ENCODE measurements around the gene CEP97.

Gene CEP97

DNA sequence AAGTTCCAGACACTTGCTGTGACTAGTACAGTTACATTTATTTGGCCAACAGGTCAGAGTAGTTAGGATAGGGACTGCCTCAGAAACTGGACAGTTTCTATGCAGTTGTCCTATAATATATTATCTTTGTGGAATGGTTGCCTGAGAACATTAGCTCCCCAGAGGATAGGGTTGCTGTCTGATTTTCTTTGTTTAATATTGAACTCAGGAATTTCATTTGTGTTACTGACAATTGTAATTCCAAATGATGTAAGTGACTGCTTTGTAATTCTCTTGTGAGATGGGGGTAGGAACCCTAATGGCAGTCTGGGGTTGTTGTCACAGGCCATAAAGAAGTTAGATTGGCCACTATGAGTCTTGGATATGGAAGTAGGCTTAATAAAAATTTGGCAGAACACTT lies 56.8 kb downstream of the CEP97 start:
- Histone ChIP-seq H2AFZ (ENCODE audit: low read depth, low read length) (no peak overlapping the region), H3K4me1 (ENCODE audit: insufficient read depth, low read length) (peaks cover 44% of the 10 kb centered on the region), H3K9me3 (ENCODE audit: insufficient read depth, low read length, severe bottlenecking) (no peaks in the 10 kb centered on the region), H3K36me3 (ENCODE audit: insufficient read depth, low read length) (peaks cover 34% of the 10 kb centered on the region), H3K9ac (ENCODE audit: low read depth, low read length) (no peak overlapping the region), H3K4me3 (ENCODE audit: low read depth in 1 of 2, low read length in 2 of 2) (peak overlapping the region in 1 of 2 experiments; percentile 66; a peak in 1 of 4 replicates), H3K4me2 (ENCODE audit: insufficient read depth, low read length) (peak overlapping the region; percentile 78), H3K79me2 (ENCODE audit: insufficient read depth, low read length) (peaks cover 28% of the 10 kb centered on the region), H3K27ac (ENCODE audit: low read length) (no peak overlapping the region), H3K27me3 (ENCODE audit: insufficient read depth, low read length, poor library complexity) (no peaks in the 10 kb centered on the region), H4K20me1 (ENCODE audit: insufficient read depth, low read length) (peaks cover 3% of the 10 kb centered on the region; the same call in 1 of the 2 replicates)
- ATAC-seq (ENCODE audit: insufficient read depth, low read depth) (no peak), DNase-seq (no peak)
- no peak for TF ChIP-seq EZH2 (IDR thresholded peaks at IDR 0.05; ENCODE audit: borderline replicate concordance, low read depth, low read length, severe bottlenecking)
- TF ChIP-seq, protein P1, sequence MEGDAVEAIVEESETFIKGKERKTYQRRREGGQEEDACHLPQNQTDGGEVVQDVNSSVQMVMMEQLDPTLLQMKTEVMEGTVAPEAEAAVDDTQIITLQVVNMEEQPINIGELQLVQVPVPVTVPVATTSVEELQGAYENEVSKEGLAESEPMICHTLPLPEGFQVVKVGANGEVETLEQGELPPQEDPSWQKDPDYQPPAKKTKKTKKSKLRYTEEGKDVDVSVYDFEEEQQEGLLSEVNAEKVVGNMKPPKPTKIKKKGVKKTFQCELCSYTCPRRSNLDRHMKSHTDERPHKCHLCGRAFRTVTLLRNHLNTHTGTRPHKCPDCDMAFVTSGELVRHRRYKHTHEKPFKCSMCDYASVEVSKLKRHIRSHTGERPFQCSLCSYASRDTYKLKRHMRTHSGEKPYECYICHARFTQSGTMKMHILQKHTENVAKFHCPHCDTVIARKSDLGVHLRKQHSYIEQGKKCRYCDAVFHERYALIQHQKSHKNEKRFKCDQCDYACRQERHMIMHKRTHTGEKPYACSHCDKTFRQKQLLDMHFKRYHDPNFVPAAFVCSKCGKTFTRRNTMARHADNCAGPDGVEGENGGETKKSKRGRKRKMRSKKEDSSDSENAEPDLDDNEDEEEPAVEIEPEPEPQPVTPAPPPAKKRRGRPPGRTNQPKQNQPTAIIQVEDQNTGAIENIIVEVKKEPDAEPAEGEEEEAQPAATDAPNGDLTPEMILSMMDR (IDR thresholded peaks at IDR 0.05; ENCODE audit: borderline replicate concordance, extremely low read depth, low read length, poor library complexity, severe bottlenecking), result no peak

DNA sequence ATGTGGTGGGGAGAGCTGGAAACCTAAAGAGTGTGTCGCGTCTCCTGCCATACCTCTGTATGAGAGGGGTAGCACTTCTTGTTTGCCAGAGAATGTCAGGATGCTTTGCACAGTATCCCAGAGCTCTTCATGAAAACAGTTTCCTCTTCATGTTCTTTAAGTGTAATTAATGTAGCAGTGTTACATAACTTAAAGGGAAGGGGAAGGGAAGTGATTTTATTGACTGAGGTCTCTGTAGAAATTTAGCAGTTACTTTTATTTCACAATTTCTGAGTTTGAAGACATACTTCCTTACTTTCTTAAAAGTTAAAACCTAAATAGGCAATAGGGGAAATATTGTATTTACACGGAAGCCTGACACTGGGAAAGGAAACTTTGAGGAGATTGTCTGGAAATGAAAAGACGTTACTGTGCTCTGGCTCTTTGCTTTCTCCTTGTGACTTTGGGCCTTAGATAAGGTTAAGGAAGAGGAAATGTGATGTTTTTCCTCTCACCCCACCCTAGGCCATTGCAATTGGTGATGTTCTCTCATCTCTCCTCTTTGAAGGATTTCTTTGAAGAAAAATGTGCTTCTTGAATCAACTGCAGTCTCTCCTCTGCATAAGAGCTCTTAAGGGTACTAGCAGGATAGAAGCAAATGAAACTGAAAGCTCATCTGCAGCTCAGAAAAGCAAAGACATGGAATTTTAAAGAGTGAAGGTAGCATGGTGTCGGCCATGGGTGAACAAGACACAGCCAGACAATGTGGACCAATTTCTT lies 60.6 kb downstream of the CEP97 start:
- TF ChIP-seq, protein P1 (IDR thresholded peaks at IDR 0.05; ENCODE audit: borderline replicate concordance, extremely low read depth, low read length, poor library complexity, severe bottlenecking), result no peak
- no peak for TF ChIP-seq EZH2 (IDR thresholded peaks at IDR 0.05; ENCODE audit: borderline replicate concordance, low read depth, low read length, severe bottlenecking)
- H3K79me2 ChIP-seq (ENCODE audit: insufficient read depth, low read length), result peaks cover 15% of the 10 kb centered on the region
- no peak overlapping the region for H3K4me2 ChIP-seq (ENCODE audit: insufficient read depth, low read length)
- DNase-seq, result no peak
- no peak overlapping the region for H3K27ac ChIP-seq (ENCODE audit: low read length)
- ATAC-seq (ENCODE audit: insufficient read depth, low read depth), result peak; percentile 53; the same call in 2 of the 3 replicates
- peaks cover 3% of the 10 kb centered on the region; the same call in 1 of the 2 replicates for H4K20me1 ChIP-seq (ENCODE audit: insufficient read depth, low read length)
- H2AFZ ChIP-seq (ENCODE audit: low read depth, low read length), result no peak overlapping the region
- H3K4me3 ChIP-seq (ENCODE audit: low read depth in 1 of 2, low read length in 2 of 2), result no peak overlapping the region
- H3K9ac ChIP-seq (ENCODE audit: low read depth, low read length), result no peak overlapping the region
- no peaks in the 10 kb centered on the region for H3K9me3 ChIP-seq (ENCODE audit: insufficient read depth, low read length, severe bottlenecking)
- no peaks in the 10 kb centered on the region for H3K27me3 ChIP-seq (ENCODE audit: insufficient read depth, low read length, poor library complexity)
- H3K4me1 ChIP-seq (ENCODE audit: insufficient read depth, low read length), result peaks cover 18% of the 10 kb centered on the region
- H3K36me3 ChIP-seq (ENCODE audit: insufficient read depth, low read length), result peaks cover 66% of the 10 kb centered on the region

DNA sequence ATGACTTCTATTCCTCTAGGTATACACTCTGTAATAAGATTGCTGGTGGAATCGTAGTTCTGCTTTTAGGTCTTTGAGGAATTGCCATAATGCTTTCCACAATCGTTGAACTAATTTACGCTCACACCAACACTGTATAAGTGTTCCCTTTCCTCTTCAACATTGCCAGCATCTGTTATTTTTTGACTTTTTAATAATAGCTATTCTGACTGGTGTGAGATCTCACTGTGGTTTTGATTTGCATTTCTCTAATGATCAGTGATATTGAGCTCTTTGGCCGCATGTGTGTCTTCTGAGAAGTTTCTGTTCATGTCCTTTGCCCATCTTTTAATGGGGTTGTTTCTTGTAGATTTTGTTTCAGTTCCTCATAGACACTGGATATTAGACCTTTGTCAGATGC lies 67.4 kb downstream of the CEP97 start:
- no peak overlapping the region for H3K4me2 ChIP-seq (ENCODE audit: insufficient read depth, low read length)
- no peak overlapping the region for H2AFZ ChIP-seq (ENCODE audit: low read depth, low read length)
- no peaks in the 10 kb centered on the region for H4K20me1 ChIP-seq (ENCODE audit: insufficient read depth, low read length)
- no peak overlapping the region for H3K27ac ChIP-seq (ENCODE audit: low read length)
- no peak overlapping the region for H3K9ac ChIP-seq (ENCODE audit: low read depth, low read length)
- H3K4me3 ChIP-seq (ENCODE audit: low read depth in 1 of 2, low read length in 2 of 2), result no peak overlapping the region
- H3K79me2 ChIP-seq (ENCODE audit: insufficient read depth, low read length), result peaks cover 31% of the 10 kb centered on the region
- peaks cover 90% of the 10 kb centered on the region for H3K36me3 ChIP-seq (ENCODE audit: insufficient read depth, low read length)
- no peaks in the 10 kb centered on the region for H3K4me1 ChIP-seq (ENCODE audit: insufficient read depth, low read length)
- TF ChIP-seq, protein P1 (IDR thresholded peaks at IDR 0.05; ENCODE audit: borderline replicate concordance, extremely low read depth, low read length, poor library complexity, severe bottlenecking), result no peak
- TF ChIP-seq EZH2 (IDR thresholded peaks at IDR 0.05; ENCODE audit: borderline replicate concordance, low read depth, low read length, severe bottlenecking), result no peak
- peaks cover 7% of the 10 kb centered on the region for H3K9me3 ChIP-seq (ENCODE audit: insufficient read depth, low read length, severe bottlenecking)
- no peak for ATAC-seq (ENCODE audit: insufficient read depth, low read depth)
- no peaks in the 10 kb centered on the region for H3K27me3 ChIP-seq (ENCODE audit: insufficient read depth, low read length, poor library complexity)
- DNase-seq, result no peak

All from DND-41 (cell line).